Kidney (tissue), 14 donors: ENCODE data around the gene TCF7L1. TPM values are rescaled to one million over a fixed set of nuclear protein-coding genes. Genes with fewer than 3 reads are reported as not detected.
"Not testable (repeated sequence)": the region's sequence is repeated elsewhere in the genome, so short reads cannot be mapped to it uniquely, and the experiment has no call there.

Experiments
- DNase-seq, 5 donors: peaks; one replicate each; pipeline ENCODE4 v3.0.0-alpha.2; 2013 to 2020
- FAIRE-seq: peaks from 2 replicates; lab custom pipeline; 2012; peaks lifted over from hg19 to GRCh38; lab: Jason Lieb, UNC
- H3K27ac ChIP-seq, 2 donors: one replicate each; pipeline ENCODE4 v1.7.0; 2013; ENCODE audit warnings: low read depth in 2 of 2, low read length in 2 of 2, inconsistent platforms in 1 of 2
- H3K27me3 ChIP-seq: one replicate; pipeline ENCODE4 v1.7.1; 2013; ENCODE audit warnings: low read length, inconsistent platforms; ENCODE audit not compliant: control insufficient read depth, insufficient read depth
- H3K36me3 ChIP-seq, 3 donors: one replicate each; pipeline versions ENCODE4 v1.7.0 to v1.7.1; 2013; ENCODE audit warnings: low read length in 3 of 3, control low read depth in 1 of 3, inconsistent platforms in 1 of 3; ENCODE audit not compliant: insufficient read depth in 3 of 3, control insufficient read depth in 2 of 3
- H3K4me1 ChIP-seq, 3 donors: one replicate each; pipeline versions ENCODE4 v1.7.0 to v1.7.1; 2013; ENCODE audit warnings: low read length in 3 of 3, inconsistent platforms in 1 of 3, low read depth in 1 of 3; ENCODE audit not compliant: control insufficient read depth in 2 of 3, insufficient read depth in 2 of 3
- H3K4me3 ChIP-seq, 3 donors: one replicate each; pipeline versions ENCODE4 v1.7.0 to v1.8.1; 2013; ENCODE audit warnings: low read length in 3 of 3, control low read depth in 1 of 3, inconsistent platforms in 1 of 3
- H3K9ac ChIP-seq, 3 donors: one replicate each; pipeline versions ENCODE4 v1.7.0 to v1.7.1; 2013; ENCODE audit warnings: low read length in 3 of 3, control low read depth in 1 of 3, inconsistent platforms in 1 of 3
- H3K9me3 ChIP-seq, 3 donors: one replicate each; pipeline versions ENCODE4 v1.7.0 to v1.7.1; 2013; ENCODE audit warnings: low read length in 3 of 3, control low read depth in 1 of 3, inconsistent platforms in 1 of 3; ENCODE audit not compliant: control insufficient read depth in 2 of 3, insufficient read depth in 1 of 3
- intact Hi-C: fragments of 100-400 bp; cut with DNase I; formaldehyde crosslinking; loops from one replicate; pipeline ENCODE4 v1.11.1; 2022
- polyA plus RNA-seq: library from polyadenylated mRNA; stranded (reverse); fragments of 350-450 nt; fragmentation: Illumina TruSeq; extraction: RNeasy Lipid Tissue Mini Kit (QIAGEN cat#74804); gene quantifications from one replicate; pipeline ENCODE4 v1.2.3, GENCODE V29; 2014; ENCODE audit warnings: low read depth, low replicate concordance; ENCODE audit not compliant: insufficient read depth
- total RNA-seq: library from RNA; stranded (reverse); fragmentation: NEBNext Ultra II Directional; extraction: Animal tissue kit (Norgen Biotek cat#: 25700); gene quantifications from one replicate; pipeline ENCODE4 v1.2.1, GENCODE V29; 2021
- TF ChIP-seq, protein P1 (sequence below): IDR thresholded peaks from 3 replicates; pipeline ENCODE4 v1.5.1; 2012; ENCODE audit warnings: mild to moderate bottlenecking, moderate library complexity, borderline replicate concordance; ENCODE audit not compliant: insufficient read depth; ENCODE audit errors: extremely low read depth
- donor health status: control.
- donor health status: control.
- donor health status: control.
- donor health status: control.
- donor health status: control.
- donor health status: DM: yes; HTN: yes; CAD: no.
- donor health status: Normal renal cell carcinoma (clear cell type).

The TCF7L1 gene
- total and polyA plus RNA-seq, 2 donors from 2014 or later: 10.2 to 12.5 TPM

GRCh38 chr2:85318222-85319074, 185.3 kb downstream of the TCF7L1 start:
- Histone ChIP-seq H3K36me3 (peaks cover 11 to 47% (median 27%) of the 10 kb centered on the region in 3 donors), H3K27ac (no peak overlapping the region), H3K4me3 (no peak overlapping the region), H3K4me1 (peaks cover under 1 to 13% (median under 1%) of the 10 kb centered on the region in 3 donors), H3K27me3 (no peaks in the 10 kb centered on the region), H3K9ac (no peak overlapping the region), H3K9me3 (no peaks in the 10 kb centered on the region)
- TF ChIP-seq, protein P1, sequence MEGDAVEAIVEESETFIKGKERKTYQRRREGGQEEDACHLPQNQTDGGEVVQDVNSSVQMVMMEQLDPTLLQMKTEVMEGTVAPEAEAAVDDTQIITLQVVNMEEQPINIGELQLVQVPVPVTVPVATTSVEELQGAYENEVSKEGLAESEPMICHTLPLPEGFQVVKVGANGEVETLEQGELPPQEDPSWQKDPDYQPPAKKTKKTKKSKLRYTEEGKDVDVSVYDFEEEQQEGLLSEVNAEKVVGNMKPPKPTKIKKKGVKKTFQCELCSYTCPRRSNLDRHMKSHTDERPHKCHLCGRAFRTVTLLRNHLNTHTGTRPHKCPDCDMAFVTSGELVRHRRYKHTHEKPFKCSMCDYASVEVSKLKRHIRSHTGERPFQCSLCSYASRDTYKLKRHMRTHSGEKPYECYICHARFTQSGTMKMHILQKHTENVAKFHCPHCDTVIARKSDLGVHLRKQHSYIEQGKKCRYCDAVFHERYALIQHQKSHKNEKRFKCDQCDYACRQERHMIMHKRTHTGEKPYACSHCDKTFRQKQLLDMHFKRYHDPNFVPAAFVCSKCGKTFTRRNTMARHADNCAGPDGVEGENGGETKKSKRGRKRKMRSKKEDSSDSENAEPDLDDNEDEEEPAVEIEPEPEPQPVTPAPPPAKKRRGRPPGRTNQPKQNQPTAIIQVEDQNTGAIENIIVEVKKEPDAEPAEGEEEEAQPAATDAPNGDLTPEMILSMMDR: no peak
- DNase-seq (peak in 3 of 5 donors; percentile 69 to 86 (median 84)), FAIRE-seq (no peak)
- intact Hi-C loops: no loop called here

- Histone ChIP-seq H3K36me3 (peaks cover 15 to 51% (median 36%) of the 10 kb centered on the region in 3 donors), H3K27ac (no peak overlapping the region), H3K4me1 (peaks cover 4 to 25% (median 9%) of the 10 kb centered on the region in 3 donors), H3K27me3 (no peaks in the 10 kb centered on the region), H3K9me3 (no peaks in the 10 kb centered on the region), H3K9ac (no peak overlapping the region), H3K4me3 (no peak overlapping the region)
- intact Hi-C loops: no loop called here
- FAIRE-seq (no peak), DNase-seq (no peak)
- TF ChIP-seq, protein P1: no peak
Measured at GRCh38 chr2:85319796-85320195, 186.6 kb downstream of the TCF7L1 start.

GRCh38 chr2:85323351-85323987, 190.3 kb downstream of the TCF7L1 start:
- Histone ChIP-seq H3K4me3 (peak overlapping the region in 1 of 3 donors; percentile 12), H3K4me1 (peaks cover 7 to 27% (median 14%) of the 10 kb centered on the region in 3 donors)
- no peak for FAIRE-seq

GRCh38 chr2:85323988-85324367, 190.8 kb downstream of the TCF7L1 start:
- FAIRE-seq, DNase-seq, H3K4me3 ChIP-seq, H3K9me3 ChIP-seq, H3K27me3 ChIP-seq, intact Hi-C loops, H3K9ac ChIP-seq: not testable (repeated sequence)
- H3K36me3 ChIP-seq: peaks cover 17 to 35% (median 30%) of the 10 kb centered on the region in 3 donors
- peak overlapping the region in 1 of 2 donors; percentile 15 for H3K27ac ChIP-seq
- peaks cover 7 to 23% (median 14%) of the 10 kb centered on the region in 3 donors for H3K4me1 ChIP-seq

More at GRCh38 chr2:85323351-85323987, 190.3 kb downstream of the TCF7L1 start:
- intact Hi-C loops: no loop called here
- H3K9ac ChIP-seq: no peak overlapping the region
- H3K27ac ChIP-seq: peak overlapping the region in 1 of 2 donors; percentile 15
- H3K36me3 ChIP-seq: peaks cover 17 to 39% (median 30%) of the 10 kb centered on the region in 3 donors
- no peaks in the 10 kb centered on the region for H3K9me3 ChIP-seq
- H3K27me3 ChIP-seq: no peaks in the 10 kb centered on the region
- no peak for DNase-seq
- TF ChIP-seq, protein P1: no peak
